Osteocyte (in vitro differentiated cells): ENCODE data around the gene EFCAB13. TPM values are rescaled to one million over a fixed set of nuclear protein-coding genes. Genes with fewer than 3 reads are reported as not detected.
A peak's percentile ranks its signal among the peaks of the same experiment; 100 is the strongest.

ENCODE experiments used
- DNase-seq: peaks from one replicate; pipeline ENCODE4 v3.0.0; 2021; ENCODE audit warnings: mixed read lengths; ENCODE audit not compliant: unreplicated experiment; ENCODE audit errors: extremely low spot score
- H3K27ac Mint-ChIP-seq: one replicate; pipeline ENCODE4 v1.8.0; 2021; ENCODE audit warnings: mild to moderate bottlenecking, mixed read lengths; ENCODE audit not compliant: unreplicated experiment
- H3K27me3 Mint-ChIP-seq: one replicate; pipeline ENCODE4 v1.8.0; 2021; ENCODE audit warnings: mixed read lengths; ENCODE audit not compliant: unreplicated experiment
- H3K36me3 Mint-ChIP-seq: one replicate; pipeline ENCODE4 v1.8.0; 2021; ENCODE audit warnings: mixed read lengths; ENCODE audit not compliant: unreplicated experiment
- H3K4me1 Mint-ChIP-seq: one replicate; pipeline ENCODE4 v1.8.0; 2021; ENCODE audit warnings: mixed read lengths; ENCODE audit not compliant: unreplicated experiment
- H3K4me3 Mint-ChIP-seq: one replicate; pipeline ENCODE4 v1.8.0; 2021; ENCODE audit warnings: mild to moderate bottlenecking, moderate library complexity, mixed read lengths; ENCODE audit not compliant: unreplicated experiment
- H3K9me3 Mint-ChIP-seq: one replicate; pipeline ENCODE4 v1.8.0; 2021; ENCODE audit warnings: mixed read lengths; ENCODE audit not compliant: unreplicated experiment
- CTCF ChIP-seq: fragments of 200-600 bp; sonication (generic); IDR thresholded peaks from 2 replicates; pipeline ENCODE4 v1.5.0; 2021; ENCODE audit warnings: antibody characterized with exemption, mild to moderate bottlenecking, moderate library complexity
- total RNA-seq: library from RNA; stranded (reverse); gene quantifications from 2 replicates; pipeline ENCODE4 v1.2.1, GENCODE V29; 2021

Gene EFCAB13
- total RNA-seq, 1 donor from 2014 or later: 2.7 TPM

- H3K9me3 Mint-ChIP-seq: peaks cover 9% of the 10 kb centered on the region
- peaks cover 11% of the 10 kb centered on the region for H3K4me1 Mint-ChIP-seq
- peak overlapping the region; percentile 19 for H3K27ac Mint-ChIP-seq
- H3K36me3 Mint-ChIP-seq: peaks cover 9% of the 10 kb centered on the region
- TF ChIP-seq CTCF: no peak
- DNase-seq: no peak
- H3K27me3 Mint-ChIP-seq: peaks cover 3% of the 10 kb centered on the region
- no peak overlapping the region for H3K4me3 Mint-ChIP-seq
Observed at GRCh38 chr17:47335101-47335936, 11.6 kb downstream of the EFCAB13 start.

DNA sequence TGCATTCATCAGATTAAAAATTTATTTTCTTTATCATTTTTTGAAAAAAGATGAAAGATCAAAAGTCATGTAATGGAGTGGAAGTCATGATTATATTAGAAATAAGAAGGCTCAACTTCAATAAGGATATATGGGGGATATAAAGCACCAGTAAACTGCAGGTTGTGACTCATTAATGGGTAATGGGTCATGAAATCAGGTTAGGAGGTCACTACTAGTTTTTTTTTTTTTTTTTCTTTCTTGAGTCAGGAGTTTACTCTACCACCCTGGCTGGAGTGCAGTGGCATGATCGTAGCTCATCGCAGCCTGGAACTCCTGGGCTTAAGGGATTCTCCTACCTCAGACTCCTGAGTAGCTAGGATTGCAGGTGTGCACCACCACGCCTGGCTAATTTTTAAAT is 14.3 kb downstream of the EFCAB13 start:
- Mint-ChIP-seq H3K27me3 (peaks cover 3% of the 10 kb centered on the region), H3K4me1 (peaks cover 11% of the 10 kb centered on the region), H3K9me3 (peaks cover 16% of the 10 kb centered on the region), H3K27ac (no peak overlapping the region), H3K36me3 (peaks cover 13% of the 10 kb centered on the region), H3K4me3 (no peak overlapping the region)
- no peak for TF ChIP-seq CTCF
- DNase-seq: no peak

DNA sequence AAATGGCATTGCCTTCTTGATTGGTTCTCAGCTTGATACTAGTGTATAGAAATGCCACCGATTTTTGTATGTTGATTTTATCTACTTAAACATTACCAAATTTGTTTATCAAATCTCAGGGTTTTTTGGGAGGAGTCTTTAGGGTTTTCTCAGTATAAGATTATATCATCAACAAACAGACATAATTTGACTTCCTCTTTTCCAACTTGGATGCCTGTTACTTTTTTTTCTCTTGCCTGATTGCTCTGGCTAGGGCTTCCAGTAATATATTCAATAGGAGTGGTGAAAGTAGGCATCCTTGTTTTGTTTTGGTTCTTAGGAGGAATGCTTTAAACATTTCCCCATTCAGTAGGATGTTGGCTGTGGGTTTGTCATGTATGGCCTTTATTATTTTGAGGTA is 29.1 kb downstream of the EFCAB13 start:
- TF ChIP-seq CTCF: no peak
- no peak for DNase-seq
- no peak overlapping the region for H3K4me3 Mint-ChIP-seq
- no peak overlapping the region for H3K27ac Mint-ChIP-seq
- H3K36me3 Mint-ChIP-seq: peaks cover 10% of the 10 kb centered on the region
- no peaks in the 10 kb centered on the region for H3K4me1 Mint-ChIP-seq
- peaks cover 23% of the 10 kb centered on the region for H3K9me3 Mint-ChIP-seq
- H3K27me3 Mint-ChIP-seq: peaks cover 3% of the 10 kb centered on the region

- Mint-ChIP-seq H3K4me3 (no peak overlapping the region), H3K9me3 (peaks cover 23% of the 10 kb centered on the region), H3K27me3 (no peaks in the 10 kb centered on the region), H3K27ac (no peak overlapping the region), H3K36me3 (peaks cover 11% of the 10 kb centered on the region), H3K4me1 (no peaks in the 10 kb centered on the region)
- TF ChIP-seq CTCF: no peak
- no peak for DNase-seq
Observed at GRCh38 chr17:47358652-47359051, 34.9 kb downstream of the EFCAB13 start.

DNA sequence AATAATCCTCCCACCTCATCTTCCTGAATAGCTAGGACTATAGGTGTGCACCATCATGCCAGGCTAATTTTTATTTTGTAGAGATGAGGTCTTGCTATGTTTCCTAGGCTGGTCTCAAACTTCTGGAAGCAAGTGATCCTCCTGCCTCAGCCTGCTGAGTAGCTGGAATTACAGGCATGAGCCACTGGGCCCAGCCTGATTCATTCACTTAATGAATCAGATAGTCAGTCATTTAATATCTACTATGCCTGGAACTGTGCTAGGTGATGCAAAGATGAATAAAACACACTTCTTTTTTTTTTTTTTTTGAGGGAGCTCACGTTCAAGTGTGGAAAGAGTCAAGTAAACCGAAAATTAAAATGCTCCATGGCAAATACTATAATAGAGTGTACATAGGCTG is 39.4 kb downstream of the EFCAB13 start:
- Mint-ChIP-seq H3K27me3 (peaks cover 2% of the 10 kb centered on the region), H3K9me3 (no peaks in the 10 kb centered on the region), H3K4me3 (no peak overlapping the region), H3K27ac (no peak overlapping the region), H3K4me1 (no peaks in the 10 kb centered on the region), H3K36me3 (peaks cover 4% of the 10 kb centered on the region)
- no peak for TF ChIP-seq CTCF
- DNase-seq: no peak
